ENCODE measurements around the gene MRPL34.

Gene MRPL34

DNA sequence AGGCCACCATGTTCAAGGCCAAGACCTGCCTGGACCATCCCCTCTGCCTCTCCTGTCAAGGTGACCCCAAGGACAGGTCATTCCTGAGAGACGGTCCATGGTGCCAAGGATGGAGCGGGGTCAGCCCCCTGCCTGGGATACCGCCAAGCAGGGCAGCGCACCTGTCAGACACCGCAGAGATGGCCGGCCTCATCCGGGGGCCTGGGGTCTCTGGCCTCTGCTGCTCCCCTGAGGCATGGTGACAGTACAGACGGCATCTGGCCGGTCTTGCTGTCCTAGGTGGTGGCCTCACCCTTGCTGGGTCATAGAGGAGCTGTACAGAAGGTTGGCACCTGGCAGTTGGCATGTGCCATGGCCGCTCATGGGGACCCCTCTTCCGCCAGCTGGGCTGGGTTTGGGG, 14.8 kb downstream of the MRPL34 start:
- H3K9me3 ChIP-seq (ENCODE audit: low read depth, low read length) = no peaks in the 10 kb centered on the region
- H3K27ac ChIP-seq = no peak overlapping the region
- peaks cover 18% of the 10 kb centered on the region; the same call in 1 of the 2 replicates for H3K36me3 ChIP-seq (ENCODE audit: insufficient read depth, low read length)
- no peak for TF ChIP-seq POLR2AphosphoS5 (IDR thresholded peaks at IDR 0.05; ENCODE audit: borderline replicate concordance, low read depth, low read length)
- TF ChIP-seq EZH2 (IDR thresholded peaks at IDR 0.05) = no peak
- no peak for TF ChIP-seq FOXP2 (optimal IDR thresholded peaks at IDR 0.05; ENCODE audit: control extremely low read depth, extremely low read length, insufficient read depth)
- no peak overlapping the region for H3K9ac ChIP-seq (ENCODE audit: insufficient read length)
- H3K4me3 ChIP-seq = no peak overlapping the region
- DNase-seq (ENCODE audit: low read depth, low spot score) = no peak

DNA sequence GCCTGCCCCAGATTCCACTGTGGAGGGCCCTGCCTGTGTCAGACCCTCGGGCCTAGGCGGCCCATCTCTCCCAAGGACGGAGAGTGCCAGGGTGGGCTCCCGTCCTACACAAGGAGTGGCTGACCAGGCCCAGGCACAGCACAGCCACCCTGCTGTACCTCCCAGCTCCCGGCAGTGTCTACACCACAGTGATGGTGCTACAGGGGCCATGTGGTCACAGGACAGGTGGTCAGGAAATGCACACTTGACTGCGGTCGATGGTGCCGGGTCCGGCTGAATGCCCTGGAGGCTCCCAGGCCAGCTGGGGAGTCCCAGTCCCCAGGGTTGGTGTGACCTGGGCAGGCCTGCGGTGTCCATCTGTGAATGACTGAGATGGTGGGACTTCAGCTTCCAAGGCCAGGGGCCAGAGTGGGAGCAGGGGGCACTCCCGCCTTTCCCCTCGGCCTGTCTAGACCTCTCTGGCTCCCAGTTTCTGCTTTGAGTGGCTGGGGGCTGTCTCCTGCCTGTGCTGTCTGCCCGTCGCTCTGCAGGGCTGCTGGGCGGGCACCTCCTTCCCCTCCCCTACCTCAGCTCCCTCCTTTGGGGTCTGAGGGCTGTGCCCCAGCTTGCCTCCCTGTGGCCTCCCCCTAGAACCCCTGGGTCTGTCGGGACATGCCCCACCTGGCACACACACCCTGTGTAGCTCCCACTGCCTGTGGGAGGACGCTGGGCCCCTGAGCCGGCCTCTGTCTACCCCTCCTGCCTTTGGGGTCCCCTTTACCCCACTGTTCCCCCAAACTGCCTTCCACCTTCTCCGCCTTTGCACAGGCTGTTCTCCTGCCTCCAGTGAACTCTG, 16.2 kb downstream of the MRPL34 start:
- no peak overlapping the region for H3K27ac ChIP-seq

DNA sequence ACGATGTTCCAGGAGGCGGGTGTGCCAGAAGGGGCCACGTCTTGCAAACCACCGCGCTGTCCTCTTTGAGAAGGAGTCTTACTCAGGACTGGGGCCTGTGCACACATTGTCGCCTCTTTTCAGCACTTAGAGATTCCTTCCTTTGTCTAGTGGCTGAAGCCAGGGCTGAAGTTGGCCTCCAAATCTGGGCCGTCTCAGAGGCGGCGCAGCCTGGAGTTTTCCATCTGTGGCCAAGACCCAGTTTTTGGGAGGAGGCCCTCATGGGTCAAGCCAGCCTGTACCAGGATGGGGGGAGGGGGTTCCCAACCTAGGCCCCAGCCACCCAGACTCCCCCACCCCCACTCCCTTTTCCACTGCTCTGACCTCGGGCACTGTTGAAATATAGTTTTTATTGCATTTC, 17.2 kb downstream of the MRPL34 start:
- peaks cover 12% of the 10 kb centered on the region; the same call in 1 of the 2 replicates for H3K36me3 ChIP-seq (ENCODE audit: insufficient read depth, low read length)
- no peak for TF ChIP-seq FOXP2 (optimal IDR thresholded peaks at IDR 0.05; ENCODE audit: control extremely low read depth, extremely low read length, insufficient read depth)
- no peak; the same call in 1 of the 2 replicates for TF ChIP-seq POLR2AphosphoS5 (IDR thresholded peaks at IDR 0.05; ENCODE audit: borderline replicate concordance, low read depth, low read length)
- no peak for TF ChIP-seq EZH2 (IDR thresholded peaks at IDR 0.05)
- no peak overlapping the region for H3K4me3 ChIP-seq
- peak overlapping the region; percentile 19; the same call in 1 of the 2 replicates for H3K27ac ChIP-seq
- DNase-seq (ENCODE audit: low read depth, low spot score) = no peak
- H3K9me3 ChIP-seq (ENCODE audit: low read depth, low read length) = no peaks in the 10 kb centered on the region
- no peak overlapping the region for H3K9ac ChIP-seq (ENCODE audit: insufficient read length)

More for the DNA sequence above, 16.2 kb downstream of the MRPL34 start:
- TF ChIP-seq EZH2 (IDR thresholded peaks at IDR 0.05) (no peak), FOXP2 (optimal IDR thresholded peaks at IDR 0.05; ENCODE audit: control extremely low read depth, extremely low read length, insufficient read depth) (no peak), POLR2AphosphoS5 (IDR thresholded peaks at IDR 0.05; ENCODE audit: borderline replicate concordance, low read depth, low read length) (no peak; the same call in 1 of the 2 replicates)
- Histone ChIP-seq H3K36me3 (ENCODE audit: insufficient read depth, low read length) (peaks cover 12% of the 10 kb centered on the region; the same call in 1 of the 2 replicates), H3K4me3 (no peak overlapping the region), H3K9ac (ENCODE audit: insufficient read length) (no peak overlapping the region), H3K9me3 (ENCODE audit: low read depth, low read length) (no peaks in the 10 kb centered on the region)
- no peak for DNase-seq (ENCODE audit: low read depth, low spot score)

- Histone ChIP-seq H3K36me3 (ENCODE audit: insufficient read depth, low read length) (peaks cover 12% of the 10 kb centered on the region; the same call in 1 of the 2 replicates), H3K4me3 (no peak overlapping the region)
Observed at GRCh38 chr19:17323300-17323963, 17.8 kb downstream of the MRPL34 start.

DNA sequence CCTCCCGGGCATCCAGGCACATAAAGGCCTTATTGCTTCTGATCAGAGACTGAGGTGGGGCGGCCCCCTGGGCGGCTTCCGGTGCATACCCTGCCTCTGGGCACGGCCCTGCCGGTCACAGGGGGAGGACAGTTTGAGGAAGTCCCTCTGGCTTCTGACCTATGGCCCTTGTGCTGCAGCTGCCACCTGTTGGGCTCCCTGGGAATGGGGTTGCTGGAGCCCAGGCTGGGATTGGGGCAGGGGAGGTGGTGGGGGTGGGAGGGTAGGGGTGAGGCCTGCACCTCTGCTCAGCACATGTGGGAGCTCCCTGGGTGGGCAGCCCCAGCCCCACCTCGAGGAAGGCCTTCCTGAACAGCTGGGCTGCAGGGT, 18.3 kb downstream of the MRPL34 start:
- no peak overlapping the region for H3K4me3 ChIP-seq
- H3K36me3 ChIP-seq (ENCODE audit: insufficient read depth, low read length) = peaks cover 12% of the 10 kb centered on the region; the same call in 1 of the 2 replicates
- TF ChIP-seq EZH2 (IDR thresholded peaks at IDR 0.05) (no peak), FOXP2 (optimal IDR thresholded peaks at IDR 0.05; ENCODE audit: control extremely low read depth, extremely low read length, insufficient read depth) (no peak), POLR2AphosphoS5 (IDR thresholded peaks at IDR 0.05; ENCODE audit: borderline replicate concordance, low read depth, low read length) (no peak)
- H3K9me3 ChIP-seq (ENCODE audit: low read depth, low read length) = no peaks in the 10 kb centered on the region
- no peak overlapping the region for H3K27ac ChIP-seq
- no peak overlapping the region for H3K9ac ChIP-seq (ENCODE audit: insufficient read length)
- no peak for DNase-seq (ENCODE audit: low read depth, low spot score)

More at GRCh38 chr19:17323300-17323963, 17.8 kb downstream of the MRPL34 start:
- Histone ChIP-seq H3K27ac (peak overlapping the region; percentile 19; the same call in 1 of the 2 replicates), H3K9me3 (ENCODE audit: low read depth, low read length) (no peaks in the 10 kb centered on the region), H3K9ac (ENCODE audit: insufficient read length) (no peak overlapping the region)
- no peak for DNase-seq (ENCODE audit: low read depth, low spot score)
- no peak for TF ChIP-seq EZH2 (IDR thresholded peaks at IDR 0.05)
- TF ChIP-seq POLR2AphosphoS5 (IDR thresholded peaks at IDR 0.05; ENCODE audit: borderline replicate concordance, low read depth, low read length) = no peak
- no peak for TF ChIP-seq FOXP2 (optimal IDR thresholded peaks at IDR 0.05; ENCODE audit: control extremely low read depth, extremely low read length, insufficient read depth)

GRCh38 chr19:17324357-17325114, 18.9 kb downstream of the MRPL34 start:
- H3K27ac ChIP-seq = no peak overlapping the region
- no peak for DNase-seq (ENCODE audit: low read depth, low spot score)
- no peak for TF ChIP-seq POLR2AphosphoS5 (IDR thresholded peaks at IDR 0.05; ENCODE audit: borderline replicate concordance, low read depth, low read length)
- peaks cover 12% of the 10 kb centered on the region; the same call in 1 of the 2 replicates for H3K36me3 ChIP-seq (ENCODE audit: insufficient read depth, low read length)
- no peaks in the 10 kb centered on the region for H3K9me3 ChIP-seq (ENCODE audit: low read depth, low read length)
- no peak overlapping the region for H3K4me3 ChIP-seq
- no peak overlapping the region for H3K9ac ChIP-seq (ENCODE audit: insufficient read length)

DNA sequence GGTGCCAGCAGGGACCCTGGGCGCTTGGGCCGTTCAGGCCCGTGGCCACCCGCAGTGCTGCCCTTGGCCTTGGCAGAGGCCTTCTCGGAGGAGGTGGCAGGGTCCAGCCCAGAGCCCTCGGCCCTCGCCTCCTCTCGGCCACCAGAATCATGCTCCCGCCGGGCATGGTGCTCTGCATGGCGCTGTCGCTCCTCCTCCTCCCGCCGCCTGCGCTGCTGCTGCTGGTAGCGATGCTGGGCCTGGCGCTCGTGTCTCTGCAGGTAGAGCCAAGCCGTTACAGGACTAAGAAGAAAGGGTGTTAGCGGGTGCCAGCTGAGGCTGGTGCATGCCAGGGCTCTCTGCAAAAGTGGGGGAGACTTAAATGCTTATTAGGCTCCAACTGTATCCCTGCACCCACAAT, 19.5 kb downstream of the MRPL34 start:
- no peak for DNase-seq (ENCODE audit: low read depth, low spot score)
- TF ChIP-seq EZH2 (IDR thresholded peaks at IDR 0.05) = no peak
- TF ChIP-seq POLR2AphosphoS5 (IDR thresholded peaks at IDR 0.05; ENCODE audit: borderline replicate concordance, low read depth, low read length) = no peak
- TF ChIP-seq FOXP2 (optimal IDR thresholded peaks at IDR 0.05; ENCODE audit: control extremely low read depth, extremely low read length, insufficient read depth) = no peak
- no peak overlapping the region for H3K4me3 ChIP-seq
- H3K9me3 ChIP-seq (ENCODE audit: low read depth, low read length) = no peaks in the 10 kb centered on the region
- peaks cover 6% of the 10 kb centered on the region; the same call in 1 of the 2 replicates for H3K36me3 ChIP-seq (ENCODE audit: insufficient read depth, low read length)
- H3K9ac ChIP-seq (ENCODE audit: insufficient read length) = no peak overlapping the region
- no peak overlapping the region for H3K27ac ChIP-seq

Data from SK-N-MC (cell line).